Stimulated activated CD4-positive, alpha-beta T cell treated with anti-CD3 and anti-CD28 coated beads, Interleukin-12 subunit alpha, Interleukin-12 subunit beta, amount 100 ng/mL, for 48 hours (primary cell): ENCODE measurements around the gene PHEX.

Experiments
- DNase-seq, 3 donors: peaks; one replicate each; pipeline ENCODE4 v3.0.0-alpha.2; 2020; ENCODE audit warnings: low read depth in 2 of 3, low spot score in 1 of 3

Gene PHEX

GRCh38 chrX:22097012-22097694 is 65.0 kb downstream of the PHEX start:
- DNase-seq = no peak

- DNase-seq = no peak
These were observed 73.1 kb downstream of the PHEX start for GRCh38 chrX:22105231-22105630.

GRCh38 chrX:22105971-22106370 is 73.8 kb downstream of the PHEX start:
- DNase-seq = no peak

GRCh38 chrX:22109442-22109841 is 77.3 kb downstream of the PHEX start:
- no peak for DNase-seq

GRCh38 chrX:22110729-22111494 is 78.8 kb downstream of the PHEX start:
- no peak for DNase-seq

GRCh38 chrX:22116605-22117546 is 84.8 kb downstream of the PHEX start:
- DNase-seq = no peak

GRCh38 chrX:22117633-22118032 is 85.5 kb downstream of the PHEX start:
- DNase-seq = no peak

GRCh38 chrX:22118161-22118830 is 86.2 kb downstream of the PHEX start:
- DNase-seq = no peak

- DNase-seq = no peak
These were observed 89.0 kb downstream of the PHEX start for GRCh38 chrX:22121161-22121560.

GRCh38 chrX:22122510-22122909 is 90.4 kb downstream of the PHEX start:
- no peak for DNase-seq

GRCh38 chrX:22124098-22124497 is 92.0 kb downstream of the PHEX start:
- DNase-seq = no peak

- DNase-seq = no peak
These were observed 93.4 kb downstream of the PHEX start for GRCh38 chrX:22125481-22125880.

- no peak for DNase-seq
These were observed 94.2 kb downstream of the PHEX start for GRCh38 chrX:22126327-22126726.

GRCh38 chrX:22128961-22129360 is 96.8 kb downstream of the PHEX start:
- no peak for DNase-seq

GRCh38 chrX:22134681-22135080 is 102.6 kb downstream of the PHEX start:
- no peak for DNase-seq

GRCh38 chrX:22135171-22135711 is 103.1 kb downstream of the PHEX start:
- DNase-seq = no peak

GRCh38 chrX:22135994-22136684 is 104.0 kb downstream of the PHEX start:
- peak in 1 of 3 donors; percentile 53 for DNase-seq

GRCh38 chrX:22136711-22137110 is 104.6 kb downstream of the PHEX start:
- no peak for DNase-seq

- DNase-seq = no peak
These were observed 107.7 kb downstream of the PHEX start for GRCh38 chrX:22139822-22140221.

GRCh38 chrX:22141047-22141730 is 109.1 kb downstream of the PHEX start:
- no peak for DNase-seq
